Measurements from ENCODE around the gene CCDC146.
A peak's percentile ranks its signal among the peaks of the same experiment; 100 is the strongest.
"Not testable (repeated sequence)": the region's sequence is repeated elsewhere in the genome, so short reads cannot be mapped to it uniquely, and the experiment has no call there.

The CCDC146 gene

GRCh38 chr7:77271766-77272165 lies 149.4 kb downstream of the CCDC146 start:
- TF ChIP-seq CTCF (IDR thresholded peaks at IDR 0.05), result no peak
- no peak overlapping the region for H3K27ac ChIP-seq
- intact Hi-C loops (cut with DNase I; ENCODE audit: low total_unique reads), result no loop called here
- peaks cover 0 to 34% (median 10%) of the 10 kb centered on the region in 4 donors for H3K4me1 ChIP-seq
- H3K4me3 ChIP-seq, result no peak overlapping the region
- DNase-seq, result no peak
- no peaks in the 10 kb centered on the region for H3K36me3 ChIP-seq
- no peaks in the 10 kb centered on the region for H3K9me3 ChIP-seq
- no peaks in the 10 kb centered on the region for H3K27me3 ChIP-seq

GRCh38 chr7:77275663-77276062 lies 153.2 kb downstream of the CCDC146 start:
- Histone ChIP-seq H3K4me1 (peaks cover 0 to 23% (median 5%) of the 10 kb centered on the region in 4 donors), H3K27ac (peak overlapping the region; percentile 22 to 42)
- H3K4me3 ChIP-seq; H3K27me3 ChIP-seq; H3K9me3 ChIP-seq; H3K36me3 ChIP-seq; DNase-seq; intact Hi-C loops (cut with DNase I; ENCODE audit: low total_unique reads): not testable (repeated sequence)

GRCh38 chr7:77276120-77276519 lies 153.7 kb downstream of the CCDC146 start:
- H3K36me3 ChIP-seq, result no peaks in the 10 kb centered on the region
- TF ChIP-seq CTCF (IDR thresholded peaks at IDR 0.05), result no peak
- H3K4me3 ChIP-seq, result no peak overlapping the region
- intact Hi-C loops (cut with DNase I; ENCODE audit: low total_unique reads), result no loop called here
- H3K27me3 ChIP-seq, result no peaks in the 10 kb centered on the region
- peak overlapping the region; percentile 22 to 42 for H3K27ac ChIP-seq
- H3K4me1 ChIP-seq, result peaks cover 0 to 24% (median 8%) of the 10 kb centered on the region in 4 donors
- no peak for DNase-seq
- no peaks in the 10 kb centered on the region for H3K9me3 ChIP-seq

GRCh38 chr7:77281780-77282478 lies 159.5 kb downstream of the CCDC146 start:
- DNase-seq, result peak; percentile 32 to 73
- peak overlapping the region; percentile 51 to 65 for H3K27ac ChIP-seq
- intact Hi-C loops (cut with DNase I; ENCODE audit: low total_unique reads), result no loop called here

GRCh38 chr7:77282897-77283296 lies 160.5 kb downstream of the CCDC146 start:
- Histone ChIP-seq H3K4me1 (peaks cover 0 to 47% (median 27%) of the 10 kb centered on the region in 4 donors), H3K4me3 (peak overlapping the region in 1 of 2 donors; percentile 2), H3K27me3 (no peaks in the 10 kb centered on the region), H3K9me3 (no peaks in the 10 kb centered on the region), H3K36me3 (peaks cover 0 to 5% (median under 1%) of the 10 kb centered on the region in 3 donors), H3K27ac (peak overlapping the region; percentile 51 to 65)
- no peak for DNase-seq
- TF ChIP-seq CTCF (IDR thresholded peaks at IDR 0.05), result no peak
- intact Hi-C loops (cut with DNase I; ENCODE audit: low total_unique reads), result no loop called here

More at GRCh38 chr7:77281780-77282478, 159.5 kb downstream of the CCDC146 start:
- Histone ChIP-seq H3K4me1 (peaks cover 0 to 42% (median 27%) of the 10 kb centered on the region in 4 donors), H3K4me3 (peak overlapping the region in 1 of 2 donors; percentile 2), H3K36me3 (no peaks in the 10 kb centered on the region), H3K27me3 (no peaks in the 10 kb centered on the region), H3K9me3 (no peaks in the 10 kb centered on the region)
- no peak for TF ChIP-seq CTCF (IDR thresholded peaks at IDR 0.05)

GRCh38 chr7:77284005-77284404 lies 161.6 kb downstream of the CCDC146 start:
- Histone ChIP-seq H3K36me3 (peaks cover 0 to 17% (median 9%) of the 10 kb centered on the region in 3 donors), H3K27me3 (no peaks in the 10 kb centered on the region), H3K27ac (no peak overlapping the region), H3K4me1 (peaks cover 0 to 53% (median 27%) of the 10 kb centered on the region in 4 donors), H3K9me3 (no peaks in the 10 kb centered on the region), H3K4me3 (no peak overlapping the region)
- intact Hi-C loops (cut with DNase I; ENCODE audit: low total_unique reads), result no loop called here
- no peak for DNase-seq
- TF ChIP-seq CTCF (IDR thresholded peaks at IDR 0.05), result no peak

All from tibial artery (tissue), 4 donors.